ENCODE measurements around the gene RUSF1.
A peak's percentile ranks its signal among the peaks of the same experiment; 100 is the strongest.
"Not testable (repeated sequence)": the region's sequence is repeated elsewhere in the genome, so short reads cannot be mapped to it uniquely, and the experiment has no call there.

The RUSF1 gene

GRCh38 chr16:31485571-31485970 lies 22.6 kb downstream of the RUSF1 start:
- no peak for DNase-seq

- DNase-seq, result no peak
Observed at GRCh38 chr16:31484491-31485171, 23.6 kb downstream of the RUSF1 start.

GRCh38 chr16:31484048-31484447 lies 24.1 kb downstream of the RUSF1 start:
- DNase-seq, result not testable (repeated sequence)

- no peak for DNase-seq
Observed at GRCh38 chr16:31483081-31483480, 25.1 kb downstream of the RUSF1 start, which contains the start of gene SLC5A2. TSS of gene SLC5A2 (plus strand) at chr16:31483123. CDS start at chr16:31483137, 14 bp downstream.

- no peak for DNase-seq
Observed at GRCh38 chr16:31480851-31481536, 27.2 kb downstream of the RUSF1 start.

GRCh38 chr16:31479751-31480150 lies 28.4 kb downstream of the RUSF1 start:
- DNase-seq, result no peak

- DNase-seq, result no peak
Observed at GRCh38 chr16:31478956-31479355, 29.2 kb downstream of the RUSF1 start.

- DNase-seq, result peak; percentile 39
Observed at GRCh38 chr16:31477220-31478216, 30.7 kb downstream of the RUSF1 start.

GRCh38 chr16:31476303-31477219 lies 31.6 kb downstream of the RUSF1 start:
- peak; percentile 91 for DNase-seq

GRCh38 chr16:31475946-31476302 lies 32.3 kb downstream of the RUSF1 start:
- peak; percentile 38 for DNase-seq

GRCh38 chr16:31474773-31475738 lies 33.1 kb downstream of the RUSF1 start:
- DNase-seq, result no peak

GRCh38 chr16:31474173-31474714 lies 33.9 kb downstream of the RUSF1 start:
- no peak for DNase-seq

GRCh38 chr16:31473264-31473984 lies 34.8 kb downstream of the RUSF1 start:
- DNase-seq, result no peak

- DNase-seq, result peak; percentile 60
Observed at GRCh38 chr16:31472709-31473203, 35.4 kb downstream of the RUSF1 start.

GRCh38 chr16:31471875-31472708 lies 36.1 kb downstream of the RUSF1 start, which contains the start of gene TGFB1I1:
TSS of gene TGFB1I1 (plus strand) at chr16:31472152. CDS start at chr16:31472189, 37 bp downstream.
- DNase-seq, result no peak

GRCh38 chr16:31471241-31471874 lies 36.8 kb downstream of the RUSF1 start:
- DNase-seq, result no peak

GRCh38 chr16:31470615-31471014 lies 37.6 kb downstream of the RUSF1 start:
- DNase-seq, result no peak

GRCh38 chr16:31467858-31468257 lies 40.3 kb downstream of the RUSF1 start:
- no peak for DNase-seq

Data from CD4-positive, alpha-beta T cell treated with Interleukin-21 for 1 hour (primary cell).